HEK293 (cell line): Measurements from ENCODE around the gene PRKRA.

ENCODE experiments used
- CTCF ChIA-PET: fragments of 350-600 bp; formaldehyde crosslinking; extraction: SDS; loops from one replicate; lab custom pipeline; 2021; ENCODE audit warnings: antibody characterized with exemption; lab: Yijun Ruan, JAX
- POLR2A ChIA-PET: fragments of 300-600 bp; formaldehyde crosslinking; extraction: SDS; loops from one replicate; lab custom pipeline; 2020; ENCODE audit warnings: antibody characterized with exemption, inconsistent platforms; lab: Yijun Ruan, JAX
- H3K27ac ChIP-seq: fragments of 200-500 bp; sonication (Bioruptor generic); 2 replicates; pipeline ENCODE4 v1.5.1; 2014; ENCODE audit warnings: low read depth, low read length, control low read depth, inconsistent platforms; ENCODE audit errors: extremely low read depth
- H3K36me3 ChIP-seq, 2 experiments: fragments of 200-500 bp in 1 of 2; sonication (Bioruptor generic) in 1 of 2; 1 replicate in 1 of 2; 2 replicates in 1 of 2; pipeline ENCODE4 v1.5.1; 2014 to 2017; ENCODE audit warnings: inconsistent platforms in 2 of 2, low read length in 2 of 2; ENCODE audit not compliant: control insufficient read depth in 2 of 2, insufficient read depth in 1 of 2
- H3K4me1 ChIP-seq: fragments of 200-500 bp; sonication (Bioruptor generic); 2 replicates; pipeline ENCODE4 v1.5.1; 2014; ENCODE audit warnings: mild to moderate bottlenecking, low read length, inconsistent platforms; ENCODE audit not compliant: control insufficient read depth, insufficient read depth
- H3K4me3 ChIP-seq: 2 replicates; pipeline ENCODE4 v1.5.1; 2011; ENCODE audit warnings: low read depth, mild to moderate bottlenecking, control low read depth, low read length, moderate library complexity
- H3K9me3 ChIP-seq: fragments of 200-500 bp; sonication (Bioruptor generic); 2 replicates; pipeline ENCODE4 v1.5.1; 2014; ENCODE audit warnings: low read depth, low read length, inconsistent platforms; ENCODE audit not compliant: control insufficient read depth, insufficient read depth
- PRDM10 ChIP-seq: fragments of 450-650 bp; formaldehyde crosslinking; IDR thresholded peaks from 2 replicates; pipeline ENCODE4 v1.5.1; 2016; ENCODE audit warnings: missing biosample characterization, missing genetic modification characterization
- SALL2 ChIP-seq: fragments of 450-650 bp; formaldehyde crosslinking; IDR thresholded peaks from 2 replicates; pipeline ENCODE4 v1.5.0; 2017; ENCODE audit warnings: missing biosample characterization, mild to moderate bottlenecking, missing genetic modification characterization, borderline replicate concordance
- ZFP41 ChIP-seq: fragments of 450-650 bp; formaldehyde crosslinking; IDR thresholded peaks from 2 replicates; pipeline ENCODE4 v1.5.1; 2016; ENCODE audit warnings: missing biosample characterization, missing genetic modification characterization, borderline replicate concordance
- ZNF133 ChIP-seq: fragments of 450-650 bp; formaldehyde crosslinking; IDR thresholded peaks from 2 replicates; pipeline ENCODE4 v1.5.1; 2016; ENCODE audit warnings: missing biosample characterization, missing genetic modification characterization
- ZNF175 ChIP-seq: fragments of 450-650 bp; formaldehyde crosslinking; IDR thresholded peaks from 2 replicates; pipeline ENCODE4 v1.5.1; 2016; ENCODE audit warnings: missing biosample characterization, missing genetic modification characterization
- ZNF362 ChIP-seq: fragments of 450-650 bp; formaldehyde crosslinking; IDR thresholded peaks from 2 replicates; pipeline ENCODE4 v1.5.1; 2016; ENCODE audit warnings: missing biosample characterization, missing genetic modification characterization
- ZNF433 ChIP-seq: fragments of 450-650 bp; formaldehyde crosslinking; IDR thresholded peaks from 2 replicates; pipeline ENCODE4 v1.5.1; 2016; ENCODE audit warnings: missing biosample characterization, missing genetic modification characterization, low read depth
- ZNF544 ChIP-seq: fragments of 450-650 bp; formaldehyde crosslinking; IDR thresholded peaks from 2 replicates; pipeline ENCODE4 v1.5.0; 2017; ENCODE audit warnings: missing biosample characterization, missing genetic modification characterization
- ZNF664 ChIP-seq: fragments of 450-650 bp; formaldehyde crosslinking; IDR thresholded peaks from 2 replicates; pipeline ENCODE4 v1.5.1; 2016; ENCODE audit warnings: missing biosample characterization, missing genetic modification characterization
- ZNF830 ChIP-seq: fragments of 450-650 bp; IDR thresholded peaks from 2 replicates; pipeline ENCODE4 v1.5.0; 2018; ENCODE audit warnings: missing biosample characterization, missing genetic modification characterization, low read depth, mild to moderate bottlenecking, moderate library complexity
- ZNF843 ChIP-seq: fragments of 450-650 bp; formaldehyde crosslinking; IDR thresholded peaks from 2 replicates; pipeline ENCODE4 v1.5.1; 2016; ENCODE audit warnings: missing biosample characterization, missing genetic modification characterization
- ZSCAN30 ChIP-seq: fragments of 450-650 bp; IDR thresholded peaks from 2 replicates; pipeline ENCODE4 v1.5.1; 2018; ENCODE audit warnings: missing biosample characterization, mild to moderate bottlenecking, missing genetic modification characterization, moderate library complexity
- TF ChIP-seq, protein P1 (sequence below): fragments of 450-650 bp; formaldehyde crosslinking; optimal IDR thresholded peaks from 2 replicates; pipeline ENCODE3; 2016; ENCODE audit warnings: missing biosample characterization, mild to moderate bottlenecking, missing genetic modification characterization
- TF ChIP-seq, protein P2 (sequence below): fragments of 450-650 bp; formaldehyde crosslinking; IDR thresholded peaks from 2 replicates; pipeline ENCODE4 v1.5.1; 2016; ENCODE audit warnings: missing biosample characterization, missing genetic modification characterization

Gene PRKRA

GRCh38 chr2:178417916-178418315 lies 33.1 kb downstream of the PRKRA start:
- no peaks in the 10 kb centered on the region for H3K4me1 ChIP-seq
- no peak overlapping the region for H3K4me3 ChIP-seq
- TF ChIP-seq ZNF362, result no peak
- no peak for TF ChIP-seq ZNF175 (tag by site-specific recombination)
- no peak for TF ChIP-seq ZSCAN30 (tag by site-specific recombination)
- no peak for TF ChIP-seq ZNF843 (tag by site-specific recombination)
- TF ChIP-seq ZNF830 (tag by site-specific recombination), result no peak
- peak; percentile 34; the same call in 1 of the 2 replicates for TF ChIP-seq PRDM10
- H3K36me3 ChIP-seq, result no peaks in the 10 kb centered on the region
- no peak overlapping the region for H3K27ac ChIP-seq
- POLR2A ChIA-PET, result interaction anchor here (1.1 kb wide), 3 partner anchors 9 to 306 kb away, joined by 4 to 7 read pairs (median 5); no protein-coding TSS in a partner anchor
- H3K9me3 ChIP-seq, result no peaks in the 10 kb centered on the region
- CTCF ChIA-PET, result interaction anchor here (1.2 to 2.8 kb wide), 8 partner anchors 13 to 306 kb away, joined by 3 to 19 read pairs (median 7); partner anchors contain the start of gene RBM45

DNA sequence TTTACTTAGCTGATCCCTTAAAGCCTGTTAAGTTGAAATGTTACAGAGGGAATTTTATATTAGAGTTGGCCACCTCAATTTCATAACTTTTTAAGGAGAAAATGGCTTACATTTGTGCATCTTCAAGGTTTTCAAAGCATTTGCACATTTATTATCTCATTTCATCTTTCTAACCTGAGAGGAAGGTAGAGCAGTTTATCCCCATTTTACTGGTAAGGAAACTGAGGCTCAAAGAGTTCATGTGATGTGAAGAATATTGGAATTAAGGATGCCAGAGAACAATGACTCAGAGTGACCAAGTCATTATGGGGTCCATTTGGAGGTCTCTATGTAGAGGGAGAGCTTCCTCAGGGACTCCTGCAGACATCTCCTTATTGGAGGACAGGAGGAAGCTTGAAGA lies 35.0 kb downstream of the PRKRA start:
- TF ChIP-seq ZNF133 (tag by site-specific recombination) (no peak), ZNF544 (tag by site-specific recombination) (no peak), ZFP41 (tag by site-specific recombination) (no peak), SALL2 (tag by site-specific recombination) (no peak), ZNF664 (no peak), ZNF433 (tag by site-specific recombination) (no peak), ZNF843 (tag by site-specific recombination) (no peak)
- TF ChIP-seq, protein P1, sequence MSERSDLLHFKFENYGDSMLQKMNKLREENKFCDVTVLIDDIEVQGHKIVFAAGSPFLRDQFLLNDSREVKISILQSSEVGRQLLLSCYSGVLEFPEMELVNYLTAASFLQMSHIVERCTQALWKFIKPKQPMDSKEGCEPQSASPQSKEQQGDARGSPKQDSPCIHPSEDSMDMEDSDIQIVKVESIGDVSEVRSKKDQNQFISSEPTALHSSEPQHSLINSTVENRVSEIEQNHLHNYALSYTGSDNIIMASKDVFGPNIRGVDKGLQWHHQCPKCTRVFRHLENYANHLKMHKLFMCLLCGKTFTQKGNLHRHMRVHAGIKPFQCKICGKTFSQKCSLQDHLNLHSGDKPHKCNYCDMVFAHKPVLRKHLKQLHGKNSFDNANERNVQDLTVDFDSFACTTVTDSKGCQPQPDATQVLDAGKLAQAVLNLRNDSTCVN, result no peak
- TF ChIP-seq, protein P2, sequence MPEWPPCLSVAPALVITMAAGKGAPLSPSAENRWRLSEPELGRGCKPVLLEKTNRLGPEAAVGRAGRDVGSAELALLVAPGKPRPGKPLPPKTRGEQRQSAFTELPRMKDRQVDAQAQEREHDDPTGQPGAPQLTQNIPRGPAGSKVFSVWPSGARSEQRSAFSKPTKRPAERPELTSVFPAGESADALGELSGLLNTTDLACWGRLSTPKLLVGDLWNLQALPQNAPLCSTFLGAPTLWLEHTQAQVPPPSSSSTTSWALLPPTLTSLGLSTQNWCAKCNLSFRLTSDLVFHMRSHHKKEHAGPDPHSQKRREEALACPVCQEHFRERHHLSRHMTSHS, result no peak
- TF ChIP-seq, all 188 proteins: peak for 0
- CTCF ChIA-PET, result interaction anchor here (0.9 to 3.9 kb wide), 3 partner anchors 25 to 303 kb away, joined by 3 to 37 read pairs (median 7); partner anchors contain the start of gene RBM45
- Histone ChIP-seq H3K4me1 (no peaks in the 10 kb centered on the region), H3K4me3 (no peak overlapping the region), H3K27ac (no peak overlapping the region), H3K36me3 (no peaks in the 10 kb centered on the region), H3K9me3 (no peaks in the 10 kb centered on the region)
- POLR2A ChIA-PET, result interaction anchor here (0.6 to 2.9 kb wide), 2 partner anchors 35 to 304 kb away, joined by 3 to 33 read pairs; partner anchors contain the start of genes PJVK, PRKRA and RBM45
